GM13977 (cell line): ENCODE measurements around the gene ROPN1B.

ENCODE experiments used
- DNase-seq: peaks from one replicate; pipeline ENCODE4 v3.0.0; 2012; ENCODE audit warnings: low spot score
- CTCF ChIP-seq: IDR thresholded peaks from 2 replicates; pipeline ENCODE4 v1.5.1; 2012; ENCODE audit warnings: mild to moderate bottlenecking, control low read depth; ENCODE audit not compliant: insufficient read depth; ENCODE audit errors: extremely low read depth, missing control alignments
- in situ Hi-C: fragments of 300-500 bp; cut with MboI; formaldehyde crosslinking; loops from one replicate; pipeline ENCODE4 v1.12.0; 2022; ENCODE audit warnings: low sequenced_read_pairs, low pct_unique_long_range_greater_than_20kb, mixed read lengths, inconsistent platforms; ENCODE audit not compliant: unreplicated experiment

ROPN1B gene

GRCh38 chr3:126025116-126025729 is 56.2 kb downstream of the ROPN1B start:
- DNase-seq = no peak
- in situ Hi-C loops = no loop called here
- no peak for TF ChIP-seq CTCF

- no peak for DNase-seq
- TF ChIP-seq CTCF = no peak
- in situ Hi-C loops = no loop called here
Observed at GRCh38 chr3:126025862-126026261, 56.9 kb downstream of the ROPN1B start.

GRCh38 chr3:126026277-126026751 is 57.3 kb downstream of the ROPN1B start:
- DNase-seq = no peak
- TF ChIP-seq CTCF = no peak
- in situ Hi-C loops = no loop called here

GRCh38 chr3:126026761-126027160 is 57.8 kb downstream of the ROPN1B start:
- DNase-seq = no peak
- in situ Hi-C loops = no loop called here
- no peak for TF ChIP-seq CTCF

- in situ Hi-C loops = no loop called here
- no peak for DNase-seq
Observed at GRCh38 chr3:126028096-126028495, 59.1 kb downstream of the ROPN1B start.

GRCh38 chr3:126029241-126029640 is 60.3 kb downstream of the ROPN1B start:
- in situ Hi-C loops = no loop called here
- TF ChIP-seq CTCF = no peak
- no peak for DNase-seq

More at GRCh38 chr3:126028096-126028495, 59.1 kb downstream of the ROPN1B start:
- no peak for TF ChIP-seq CTCF

- in situ Hi-C loops = no loop called here
- TF ChIP-seq CTCF = no peak
- no peak for DNase-seq
Observed at GRCh38 chr3:126030455-126030854, 61.5 kb downstream of the ROPN1B start.
